K562 (cell line): ENCODE measurements around the gene PCID2. TPM values are rescaled to one million over a fixed set of nuclear protein-coding genes. Genes with fewer than 3 reads are reported as not detected.

Source experiments
- ATAC-seq: fragments of 200-7000 bp; cut with Tn5 transposase; 3 replicates; pipeline ENCODE4 v1.9.1; 2020; ENCODE audit warnings: moderate library complexity
- BruUV-seq: library from RNA; stranded (reverse); fragments of 400-500 nt; replicated peaks from 2 replicates; lab custom pipeline; 2021; lab: Mats Ljungman, UMichigan
- CTCF ChIA-PET: fragments of 300-600 bp; formaldehyde crosslinking; extraction: SDS; loops from one replicate; lab custom pipeline; 2021; ENCODE audit warnings: low intra/inter-chr PET ratio; lab: Yijun Ruan, JAX
- POLR2A ChIA-PET: fragments of 300-600, 350-650 bp; sonication (Branson Sonifier 250); formaldehyde crosslinking; extraction: SDS; loops from one replicate; lab custom pipeline; 2021; ENCODE audit warnings: antibody characterized with exemption, inconsistent platforms; lab: Yijun Ruan, JAX
- DNase-seq, 4 experiments: peaks; one replicate each; pipeline versions ENCODE4 v3.0.0 to v3.0.0-alpha.2; 2011 to 2018; ENCODE audit warnings: low spot score in 3 of 4, mixed read lengths in 3 of 4; ENCODE audit errors: extremely low read depth in 1 of 4
- FAIRE-seq: peaks from 2 replicates; lab custom pipeline; 2011; peaks lifted over from hg19 to GRCh38; lab: Jason Lieb, UNC
- H2AFZ ChIP-seq: 2 replicates; pipeline ENCODE4 v1.6.0; 2011; ENCODE audit warnings: low read depth, low read length, control low read depth, inconsistent platforms
- H3K27ac ChIP-seq: fragments of 200-600 bp; 3 replicates; pipeline ENCODE4 v1.8.0; 2011; ENCODE audit warnings: low read depth, mild to moderate bottlenecking, control low read depth, inconsistent platforms, low read length, moderate library complexity, mixed read lengths; ENCODE audit errors: extremely low read depth
- H3K27me3 ChIP-seq, 2 experiments: fragments of 300-600 bp in 1 of 2; 2 replicates in 1 of 2; 3 replicates in 1 of 2; pipeline versions ENCODE4 v1.6.0 to v1.8.0; 2011; ENCODE audit warnings: inconsistent platforms in 2 of 2, low read length in 2 of 2, mild to moderate bottlenecking in 1 of 2, mixed read lengths in 1 of 2, moderate library complexity in 1 of 2; ENCODE audit not compliant: control insufficient read depth in 2 of 2, insufficient read depth in 2 of 2
- H3K36me3 ChIP-seq: fragments of 300-600 bp; 3 replicates; pipeline ENCODE4 v1.8.0; 2011; ENCODE audit warnings: mild to moderate bottlenecking, low read length, inconsistent platforms; ENCODE audit not compliant: control insufficient read depth, insufficient read depth
- H3K4me1 ChIP-seq, 2 experiments: fragments of 200-600 bp in 1 of 2; replicated peaks in 1 of 2; 2 replicates in 1 of 2; 3 replicates in 1 of 2; pipeline versions ENCODE4 v1.5.1 to v1.8.0; 2011; ENCODE audit warnings: inconsistent platforms in 2 of 2, low read length in 2 of 2, mild to moderate bottlenecking in 1 of 2, mixed read lengths in 1 of 2, moderate library complexity in 1 of 2; ENCODE audit not compliant: control insufficient read depth in 2 of 2, insufficient read depth in 2 of 2
- H3K4me2 ChIP-seq: 2 replicates; pipeline ENCODE4 v1.6.1; 2011; ENCODE audit warnings: low read length, control low read depth, inconsistent platforms, mixed read lengths; ENCODE audit not compliant: insufficient read depth
- H3K4me3 ChIP-seq: fragments of 200-600 bp; sonication (generic), shearing (Covaris generic); 2 replicates; pipeline ENCODE4 v1.5.1; 2016; ENCODE audit warnings: control low read depth, inconsistent platforms
- H3K79me2 ChIP-seq: fragments of 200-600 bp; 3 replicates; pipeline ENCODE4 v1.8.0; 2011; ENCODE audit warnings: low read length, inconsistent platforms; ENCODE audit not compliant: control insufficient read depth, insufficient read depth
- H3K9ac ChIP-seq, 2 experiments: 2 replicates each; pipeline versions ENCODE4 v1.6.0 to v1.6.1; 2011; ENCODE audit warnings: low read depth in 2 of 2, low read length in 2 of 2, control low read depth in 1 of 2, inconsistent platforms in 1 of 2, mild to moderate bottlenecking in 1 of 2, mixed read lengths in 1 of 2; ENCODE audit not compliant: insufficient read depth in 1 of 2
- H3K9me1 ChIP-seq: one replicate; pipeline ENCODE4 v1.6.0; 2011; ENCODE audit warnings: inconsistent platforms, mild to moderate bottlenecking, low read length, moderate library complexity; ENCODE audit not compliant: control insufficient read depth, insufficient read depth
- H3K9me3 ChIP-seq: replicated peaks from 2 replicates; pipeline ENCODE4 v1.5.1; 2011; ENCODE audit warnings: low read depth, low read length, inconsistent platforms; ENCODE audit not compliant: control insufficient read depth, insufficient read depth
- H4K20me1 ChIP-seq: replicated peaks from 2 replicates; pipeline ENCODE4 v1.6.1; 2011; ENCODE audit warnings: low read length, inconsistent platforms, mixed read lengths; ENCODE audit not compliant: control insufficient read depth, insufficient read depth
- ATF1 ChIP-seq, 2 experiments: fragments of 450-650 bp in 1 of 2; IDR thresholded peaks; 2 replicates each; pipeline ENCODE4 v1.6.1; 2016; ENCODE audit warnings: missing compliant biosample characterization in 1 of 2, missing genetic modification characterization in 1 of 2
- EHMT2 ChIP-seq: fragments of 450-650 bp; IDR thresholded peaks from 2 replicates; pipeline ENCODE4 v1.6.1; 2018; ENCODE audit warnings: antibody characterized with exemption
- RBM25 ChIP-seq: fragments of 200-400 bp; formaldehyde crosslinking; IDR thresholded peaks from 2 replicates; pipeline ENCODE4 v1.6.1; 2018; ENCODE audit warnings: low read length, low read depth, moderate library complexity; ENCODE audit not compliant: severe bottlenecking
- TSC22D4 ChIP-seq: fragments of 450-650 bp; IDR thresholded peaks from 2 replicates; pipeline ENCODE4 v1.6.1; 2016; ENCODE audit warnings: missing genetic modification characterization, missing biosample characterization, control low read depth
- WGBS: fragments of 100-300 bp; shearing (Covaris generic); methylation state at CpG from one replicate; pipeline ENCODE4 v1.1.6; 2016; ENCODE audit warnings: low coverage, mixed read lengths; ENCODE audit not compliant: insufficient coverage; ENCODE audit errors: missing lambda C conversion rate; 5-methylcytosine and 5-hydroxymethylcytosine counted together
- in situ Hi-C: fragments of 300-500 bp; cut with MboI; formaldehyde crosslinking; loops from 4 replicates; pipeline ENCODE4 v1.15.0; 2018; ENCODE audit warnings: inconsistent platforms, mixed read lengths
- intact Hi-C: fragments of 100-400 bp; cut with micrococcal nuclease; formaldehyde crosslinking; loops from 2 replicates; pipeline ENCODE4 v1.14.2; 2022
- polyA plus RNA-seq, 8 experiments: library from polyadenylated mRNA; depleted of rRNA in 4 of 8; stranded (reverse) in 5 of 8; unstranded in 3 of 8; fragments of >200 nt; fragmentation: Nextera tagmentation in 2 of 8; fragmentation: Illumina TruSeq in 1 of 8; extraction: Ambion mirVana in 2 of 8; extraction: Trizol in 1 of 8; gene quantifications; 2 replicates each; pipeline versions ENCODE4 v1.2.1 to v1.2.3, GENCODE V29; 2011 to 2014; ENCODE audit warnings: inconsistent platforms in 1 of 8, missing spikeins in 1 of 8
- total RNA-seq, 7 experiments: library from RNA; depleted of rRNA in 6 of 7; stranded (reverse); fragments of >200 nt in 6 of 7; fragmentation: Illumina TruSeq in 2 of 7; extraction: Trizol in 2 of 7; gene quantifications; 2 replicates each; pipeline versions ENCODE4 v1.2.1 to v1.2.3, GENCODE V29; 2011 to 2021; ENCODE audit warnings: low replicate concordance in 1 of 7

Gene PCID2
- total and polyA plus RNA-seq, 9 of the 15 experiments (the other 6 are each of a cell fraction or from before 2014, with no cell fraction given): 39.6 to 117 (median 59.6) TPM

DNA sequence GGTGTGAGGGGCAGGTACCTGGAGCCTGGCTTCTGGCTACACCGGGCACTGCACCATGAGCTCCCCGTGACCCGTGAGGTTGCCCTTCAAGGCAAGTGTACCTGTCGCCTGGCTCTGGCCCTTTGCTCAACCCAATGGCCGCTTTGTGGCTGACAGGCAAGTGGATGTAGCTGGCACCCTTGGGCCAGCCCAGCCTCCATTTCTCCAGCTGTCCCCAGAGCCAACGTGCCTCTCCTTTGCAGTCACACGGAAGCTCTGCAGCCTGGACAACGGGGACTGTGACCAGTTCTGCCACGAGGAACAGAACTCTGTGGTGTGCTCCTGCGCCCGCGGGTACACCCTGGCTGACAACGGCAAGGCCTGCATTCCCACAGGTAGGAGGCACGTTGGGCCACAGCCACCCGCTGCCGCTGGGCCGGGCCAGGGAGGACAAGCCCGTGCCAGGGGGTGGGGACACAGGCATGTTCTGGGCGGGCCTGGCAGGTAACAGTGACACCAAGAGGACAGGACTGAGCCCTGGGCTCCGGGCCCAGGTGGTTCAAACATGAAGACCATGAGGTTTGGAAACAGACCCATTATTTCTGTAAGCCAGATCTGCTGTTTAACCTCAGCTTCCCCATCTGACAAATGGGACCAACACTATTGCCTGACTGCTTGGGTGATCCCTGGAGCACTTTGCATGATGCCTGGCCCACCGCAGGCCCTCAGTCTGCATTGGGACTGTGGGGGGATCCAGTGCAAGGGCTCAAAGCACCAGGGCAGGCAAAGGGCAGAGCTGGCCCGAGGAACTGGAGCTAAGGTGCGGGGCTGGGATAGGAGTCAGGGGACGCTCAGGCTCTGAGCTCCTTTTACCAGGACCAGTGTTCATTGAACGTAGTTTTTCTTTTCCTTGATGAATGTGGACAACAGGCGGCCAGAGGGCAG is 67.5 kb downstream of the PCID2 start:
- Histone ChIP-seq H3K9ac (no peak overlapping the region; a peak in 1 of 4 replicates), H3K9me3 (no peaks in the 10 kb centered on the region), H3K36me3 (no peaks in the 10 kb centered on the region), H3K27ac (no peak overlapping the region), H3K9me1 (no peaks in the 10 kb centered on the region), H3K4me2 (no peak overlapping the region), H3K79me2 (no peaks in the 10 kb centered on the region), H3K4me1 (peaks cover 5 to 14% of the 10 kb centered on the region in 2 experiments; a peak in 3 of 5 replicates), H3K27me3 (peaks cover 11 to 23% of the 10 kb centered on the region in 2 experiments; a peak in 4 of 5 replicates), H2AFZ (no peak overlapping the region), H3K4me3 (no peak overlapping the region), H4K20me1 (no peaks in the 10 kb centered on the region)
- WGBS: 35% methylated on average over 14 of the region's 26 CpGs
- FAIRE-seq (no peak), ATAC-seq (no peak), DNase-seq (no peak)
- ChIA-PET POLR2A (no interaction called here), CTCF (no interaction called here)
- TF ChIP-seq EHMT2 (no peak), ATF1 (CRISPR knock-in tag; IDR thresholded peaks at IDR 0.05) (no peak), ATF1 (tag; IDR thresholded peaks at IDR 0.05) (no peak), TSC22D4 (tag) (no peak), RBM25 (peak; percentile 27)
- intact Hi-C loops (no loop called here), in situ Hi-C loops (no loop called here)
- no TSS peak for BruUV-seq
